SKM-1 (cell line): Measurements from ENCODE around the gene CEP135.
"Not testable (repeated sequence)": the region's sequence is repeated elsewhere in the genome, so short reads cannot be mapped to it uniquely, and the experiment has no call there.

Source experiments
- DNase-seq: peaks from one replicate; lab custom pipeline; 2025; ENCODE audit not compliant: unreplicated experiment; lab: John Stamatoyannopoulos, UW

The CEP135 gene

DNA sequence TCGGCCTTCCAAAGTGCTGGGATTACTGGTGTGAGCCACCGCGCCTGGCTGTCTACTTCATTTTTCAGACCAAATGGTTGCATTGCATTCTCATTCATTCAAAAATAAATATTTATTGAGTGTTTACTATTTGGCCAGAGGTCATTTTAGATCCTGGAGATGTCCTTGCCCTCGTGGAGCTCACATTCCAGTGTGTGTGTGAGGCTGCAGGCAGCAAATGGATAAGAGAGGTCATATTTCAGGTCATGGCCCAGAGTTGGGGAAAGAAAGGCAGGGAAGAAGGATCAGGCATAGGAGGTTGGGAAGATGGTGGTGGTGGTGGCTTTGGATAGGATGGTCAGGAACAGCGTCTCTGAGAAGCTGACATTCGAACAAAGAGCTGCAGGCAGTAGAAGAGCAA is 119.1 kb downstream of the CEP135 start:
- DNase-seq: no peak

- DNase-seq: not testable (repeated sequence)
These were observed 124.0 kb downstream of the CEP135 start for GRCh38 chr4:56072730-56073129.

DNA sequence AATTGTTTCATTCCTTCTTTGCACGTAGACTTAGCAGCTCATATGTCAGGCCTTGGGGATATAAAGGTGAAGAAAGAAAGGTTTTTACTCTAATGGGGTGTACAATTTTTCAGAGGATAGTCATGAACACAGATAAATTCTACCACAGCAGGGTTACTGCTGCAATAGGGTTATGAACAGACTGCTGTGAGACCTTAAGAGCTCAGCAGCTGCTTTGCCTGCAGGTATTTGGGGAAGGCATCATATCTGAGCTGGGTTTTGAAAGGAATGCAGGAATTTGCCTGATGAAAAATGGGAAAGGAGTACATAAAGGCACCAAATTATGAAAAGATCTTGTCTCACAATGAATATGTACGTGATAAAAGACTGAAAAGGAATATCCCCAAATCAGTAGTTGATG is 128.9 kb downstream of the CEP135 start:
- DNase-seq: no peak

DNA sequence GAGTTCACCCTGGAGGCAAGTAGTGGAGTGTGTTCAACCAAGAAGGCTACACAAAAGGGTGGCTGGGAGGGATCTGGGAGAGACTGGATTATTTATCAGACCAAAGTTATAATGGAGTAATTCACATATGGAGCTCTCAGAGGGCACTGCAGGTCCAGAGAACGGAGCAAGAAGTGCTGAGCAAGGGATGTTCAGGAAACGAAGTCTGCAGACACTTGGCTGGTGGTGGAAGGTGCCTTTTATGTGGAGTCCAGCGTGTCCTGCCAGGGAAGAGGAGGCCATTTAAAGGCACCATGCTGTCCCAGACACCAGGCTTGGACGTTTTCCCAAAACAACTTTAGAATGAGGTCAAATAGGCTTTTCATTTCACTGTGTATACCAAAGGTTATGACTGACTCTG is 130.1 kb downstream of the CEP135 start:
- no peak for DNase-seq

GRCh38 chr4:56080384-56080783 is 131.6 kb downstream of the CEP135 start:
- no peak for DNase-seq

GRCh38 chr4:56082829-56083228 is 134.1 kb downstream of the CEP135 start:
- DNase-seq: no peak
